SK-N-SH (cell line): ENCODE results near the gene IL10RB. TPM values are rescaled to one million over a fixed set of nuclear protein-coding genes. Genes with fewer than 3 reads are reported as not detected.

ENCODE experiments used
- CTCF ChIA-PET: fragments of 300-600, 350-600 bp; formaldehyde crosslinking; extraction: SDS; loops from one replicate; lab custom pipeline; 2021; lab: Yijun Ruan, JAX
- POLR2A ChIA-PET: fragments of 350-600 bp; sonication (Branson Sonifier 250); formaldehyde crosslinking; extraction: SDS; loops from one replicate; lab custom pipeline; 2020; ENCODE audit warnings: antibody characterized with exemption, inconsistent platforms; lab: Yijun Ruan, JAX
- DNase-seq: peaks from one replicate; pipeline ENCODE4 v3.0.0; 2012
- H2AFZ ChIP-seq: fragments of 200-600 bp; sonication (generic); 2 replicates; pipeline ENCODE4 v1.8.1; 2016; ENCODE audit warnings: antibody characterized with exemption, mild to moderate bottlenecking, low read depth
- H3F3A ChIP-seq: fragments of 200-600 bp; sonication (generic); replicated peaks from 2 replicates; pipeline ENCODE3; 2016; ENCODE audit warnings: antibody characterized with exemption, mild to moderate bottlenecking; ENCODE audit not compliant: insufficient read depth
- H3K27ac ChIP-seq, 2 experiments: fragments of 200-500 bp in 1 of 2; fragments of 200-600 bp in 1 of 2; sonication (Bioruptor generic) in 1 of 2; sonication (generic), shearing (Covaris generic) in 1 of 2; 2 replicates each; pipeline versions ENCODE4 v1.5.1 to v1.6.1; 2014 to 2016; ENCODE audit warnings: low read depth in 2 of 2, inconsistent platforms in 1 of 2, low read length in 1 of 2, mild to moderate bottlenecking in 1 of 2, mixed read lengths in 1 of 2
- H3K27me3 ChIP-seq: fragments of 200-600 bp; sonication (generic), shearing (Covaris generic); 2 replicates; pipeline ENCODE4 v1.6.1; 2016; ENCODE audit warnings: mixed run types; ENCODE audit not compliant: insufficient read depth
- H3K36me3 ChIP-seq, 2 experiments: fragments of 200-500 bp in 1 of 2; fragments of 200-600 bp in 1 of 2; sonication (Bioruptor generic) in 1 of 2; sonication (generic) in 1 of 2; replicated peaks in 1 of 2; 2 replicates each; pipeline versions ENCODE3 to v1.5.1; 2014 to 2016; ENCODE audit warnings: low read length in 1 of 2, mild to moderate bottlenecking in 1 of 2; ENCODE audit not compliant: insufficient read depth in 2 of 2, control insufficient read depth in 1 of 2
- H3K4me1 ChIP-seq, 2 experiments: fragments of 200-500 bp in 1 of 2; fragments of 200-600 bp in 1 of 2; sonication (Bioruptor generic) in 1 of 2; sonication (generic), shearing (Covaris generic) in 1 of 2; 2 replicates each; pipeline versions ENCODE4 v1.5.1 to v1.6.1; 2014 to 2016; ENCODE audit warnings: low read depth in 1 of 2, low read length in 1 of 2, mixed run types in 1 of 2; ENCODE audit not compliant: insufficient read depth in 2 of 2, control insufficient read depth in 1 of 2
- H3K4me2 ChIP-seq: fragments of 200-600 bp; sonication (generic), shearing (Covaris generic); 2 replicates; pipeline ENCODE4 v1.6.1; 2017; ENCODE audit warnings: mixed run types
- H3K4me3 ChIP-seq, 2 experiments: fragments of 200-500 bp in 1 of 2; fragments of 200-600 bp in 1 of 2; sonication (Bioruptor generic) in 1 of 2; sonication (generic), shearing (Covaris generic) in 1 of 2; 2 replicates each; pipeline versions ENCODE4 v1.5.1 to v1.8.1; 2014 to 2016; ENCODE audit warnings: low read depth in 2 of 2, inconsistent platforms in 1 of 2, low read length in 1 of 2, mild to moderate bottlenecking in 1 of 2, mixed read lengths in 1 of 2, moderate library complexity in 1 of 2
- H3K79me2 ChIP-seq: fragments of 200-600 bp; sonication (generic); 2 replicates; pipeline ENCODE4 v1.8.1; 2017; ENCODE audit warnings: mild to moderate bottlenecking; ENCODE audit not compliant: insufficient read depth
- H3K9ac ChIP-seq: fragments of 200-600 bp; sonication (generic); 2 replicates; pipeline ENCODE4 v1.6.1; 2017; ENCODE audit warnings: mixed run types
- H3K9me2 ChIP-seq: fragments of 200-600 bp; sonication (generic); 2 replicates; pipeline ENCODE4 v1.6.1; 2017; ENCODE audit warnings: mixed run types
- H3K9me3 ChIP-seq: fragments of 200-600 bp; sonication (generic); 2 replicates; pipeline ENCODE4 v1.6.1; 2017; ENCODE audit warnings: mixed run types, mild to moderate bottlenecking, moderate library complexity
- H4K20me1 ChIP-seq: fragments of 200-600 bp; sonication (generic); 2 replicates; pipeline ENCODE4 v1.6.1; 2017; ENCODE audit warnings: mild to moderate bottlenecking, mixed run types; ENCODE audit not compliant: insufficient read depth
- CTCF ChIP-seq: fragments of 200-600 bp; sonication (generic); IDR thresholded peaks from 2 replicates; pipeline ENCODE4 v1.6.1; 2017; ENCODE audit warnings: antibody characterized with exemption, mild to moderate bottlenecking, moderate library complexity
- ELF1 ChIP-seq: IDR thresholded peaks from 2 replicates; pipeline ENCODE4 v1.4.0; 2012
- FOSL2 ChIP-seq: IDR thresholded peaks from 2 replicates; pipeline ENCODE4 v1.4.0; 2012; ENCODE audit warnings: low read depth, mild to moderate bottlenecking, moderate library complexity, borderline replicate concordance
- FOXM1 ChIP-seq: IDR thresholded peaks from 2 replicates; pipeline ENCODE4 v1.4.0; 2012; ENCODE audit warnings: low read depth, mild to moderate bottlenecking
- GATA2 ChIP-seq: sonication (generic); formaldehyde crosslinking; IDR thresholded peaks from 2 replicates; pipeline ENCODE4 v1.5.0; 2020; ENCODE audit warnings: mild to moderate bottlenecking, missing genetic modification reagents
- JUND ChIP-seq: IDR thresholded peaks from 2 replicates; pipeline ENCODE4 v1.4.0; 2012
- MAX ChIP-seq: IDR thresholded peaks from 2 replicates; pipeline ENCODE4 v1.4.0; 2012; ENCODE audit warnings: low read depth
- MXI1 ChIP-seq: IDR thresholded peaks from 2 replicates; pipeline ENCODE4 v1.6.1; 2012; ENCODE audit warnings: mild to moderate bottlenecking, low read depth, low read length, improper control_type of control experiment
- NFIC ChIP-seq: IDR thresholded peaks from 2 replicates; pipeline ENCODE4 v1.4.0; 2012; ENCODE audit warnings: borderline replicate concordance
- RCOR1 ChIP-seq: fragments of 150-350 bp; IDR thresholded peaks from 2 replicates; pipeline ENCODE4 v1.6.1; 2017; ENCODE audit warnings: antibody characterized with exemption, low read length
- REST ChIP-seq: IDR thresholded peaks from 2 replicates; pipeline ENCODE4 v1.6.1; 2012; ENCODE audit warnings: mild to moderate bottlenecking, low read depth, low read length, moderate library complexity
- SIN3A ChIP-seq: IDR thresholded peaks from 2 replicates; pipeline ENCODE4 v1.6.1; 2012; ENCODE audit warnings: low read depth, mild to moderate bottlenecking, low read length, moderate library complexity, borderline replicate concordance
- TCF12 ChIP-seq: IDR thresholded peaks from 2 replicates; pipeline ENCODE4 v1.4.0; 2012
- YY1 ChIP-seq: IDR thresholded peaks from 2 replicates; pipeline ENCODE4 v1.4.0; 2012; ENCODE audit warnings: low read depth, mild to moderate bottlenecking
- ZBTB33 ChIP-seq: IDR thresholded peaks from 2 replicates; pipeline ENCODE4 v1.4.0; 2012; ENCODE audit warnings: low read depth, borderline replicate concordance
- WGBS: methylation state at CpG from one replicate; pipeline ENCODE4 v1.1.6; 2017; ENCODE audit warnings: low lambda C conversion rate; 5-methylcytosine and 5-hydroxymethylcytosine counted together
- polyA plus RNA-seq, 3 experiments: library from polyadenylated mRNA; depleted of rRNA; stranded (reverse); fragments of >200 nt; gene quantifications; 2 replicates each; pipeline ENCODE4 v1.2.3, GENCODE V29; 2012

IL10RB gene
- polyA plus RNA-seq, 1 of the 3 experiments (the other 2 are of a cell fraction): 20.1 TPM

- TF ChIP-seq ZBTB33 (no peak), NFIC (no peak), REST (no peak), FOSL2 (no peak), GATA2 (CRISPR knock-in tag) (no peak), RCOR1 (no peak), SIN3A (no peak; the same call in 1 of the 2 replicates), TCF12 (no peak)
These were observed 58.4 kb downstream of the IL10RB start, which contains the start of gene IFNAR1 (continued) for GRCh38 chr21:33324291-33325221.

- Histone ChIP-seq H3K79me2 (peaks cover 51% of the 10 kb centered on the region), H3K4me3 (peak overlapping the region; percentile 68 to 97), H3K4me2 (peak overlapping the region; percentile 89), H3K4me1 (peaks cover 3 to 12% of the 10 kb centered on the region in 2 experiments; a peak in 1 of 4 replicates), H4K20me1 (no peaks in the 10 kb centered on the region), H3K27me3 (no peaks in the 10 kb centered on the region), H3K36me3 (no peaks in the 10 kb centered on the region), H3K9me3 (no peaks in the 10 kb centered on the region), H3K9ac (peak overlapping the region; percentile 92), H3K9me2 (no peaks in the 10 kb centered on the region), H3F3A (no peaks in the 10 kb centered on the region), H2AFZ (peak overlapping the region; percentile 94), H3K27ac (peak overlapping the region; percentile 85 to 87)
- ChIA-PET CTCF (interaction anchor here (0.6 to 1.7 kb wide), 8 partner anchors 14 to 932 kb away, joined by 3 to 14 read pairs (median 3); partner anchors contain the start of gene TMEM50B), POLR2A (interaction anchor here (0.7 to 1.6 kb wide), 7 partner anchors 16 to 155 kb away, joined by 3 to 13 read pairs (median 3); partner anchors contain the start of genes IL10RB and TMEM50B)
- peak; percentile 51 for DNase-seq
- WGBS: 2% methylated on average over 15 of the region's 28 CpGs
- TF ChIP-seq TCF12 (no peak), REST (no peak), CTCF (0 out of 2 replicates have a peak, but pooled peaks have one; percentile 2), MXI1 (peak; percentile 88), YY1 (peak; percentile 70), MAX (peak; percentile 38; the same call in 1 of the 2 replicates), ELF1 (peak; percentile 38; the same call in 1 of the 2 replicates), FOXM1 (peak; percentile 60; the same call in 1 of the 2 replicates), JUND (no peak)
These were observed 59.3 kb downstream of the IL10RB start for GRCh38 chr21:33325222-33326067.
